ENCODE results near the gene PIK3C3.

The PIK3C3 gene

GRCh38 chr18:42074704-42075103 is 119.7 kb downstream of the PIK3C3 start:
- Histone ChIP-seq H3K27ac (ENCODE audit: low read depth, low read length) (no peak overlapping the region), H3K79me2 (ENCODE audit: insufficient read depth, low read length) (no peaks in the 10 kb centered on the region), H3K9me2 (replicated peaks; ENCODE audit: insufficient read depth, low read length) (no peaks in the 10 kb centered on the region), H3K4me3 (ENCODE audit: insufficient read depth, low read length, poor library complexity, severe bottlenecking) (no peak overlapping the region), H3F3A (ENCODE audit: insufficient read depth) (no peaks in the 10 kb centered on the region), H3K9ac (ENCODE audit: low read length) (no peak overlapping the region), H4K20me1 (ENCODE audit: low read depth, low read length) (no peaks in the 10 kb centered on the region), H3K27me3 (ENCODE audit: low read length) (no peaks in the 10 kb centered on the region), H2AFZ (ENCODE audit: low read depth, low read length, severe bottlenecking) (no peak overlapping the region), H3K36me3 (ENCODE audit: low read length) (peaks cover 8% of the 10 kb centered on the region; the same call in 1 of the 2 replicates), H3K9me3 (ENCODE audit: insufficient read depth, low read length) (no peaks in the 10 kb centered on the region), H3K4me2 (ENCODE audit: low read depth, low read length, poor library complexity, severe bottlenecking) (no peak overlapping the region)
- TF ChIP-seq CTCF (IDR thresholded peaks at IDR 0.05; ENCODE audit: insufficient read depth, low read length, poor library complexity, severe bottlenecking) (no peak), EZH2phosphoT487 (conservative IDR thresholded peaks at IDR 0.05; ENCODE audit: low read length) (no peak)

DNA sequence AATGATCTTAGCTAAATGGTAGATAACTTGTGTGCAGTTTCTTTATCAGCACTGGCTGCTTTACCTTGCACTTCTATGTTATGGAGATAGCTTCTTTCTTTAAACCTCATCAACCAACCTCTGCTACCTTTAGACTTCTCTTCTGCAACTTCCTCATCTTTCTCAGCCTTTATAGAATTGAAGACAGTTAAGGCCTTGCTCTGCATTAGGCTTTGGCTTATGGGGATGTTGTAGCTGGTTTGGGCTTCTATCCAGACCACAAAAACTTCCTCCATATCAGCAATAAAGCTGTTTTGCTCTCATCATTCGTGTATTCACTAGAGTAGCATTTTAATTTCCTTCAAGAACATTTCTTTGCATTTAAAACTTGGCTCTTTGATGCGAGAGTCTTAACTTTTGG is 123.7 kb downstream of the PIK3C3 start:
- H3K9me2 ChIP-seq (replicated peaks; ENCODE audit: insufficient read depth, low read length), result no peaks in the 10 kb centered on the region
- H3K9me3 ChIP-seq (ENCODE audit: insufficient read depth, low read length), result no peaks in the 10 kb centered on the region
- H3K36me3 ChIP-seq (ENCODE audit: low read length), result peaks cover 12% of the 10 kb centered on the region; the same call in 1 of the 2 replicates
- H3K27ac ChIP-seq (ENCODE audit: low read depth, low read length), result no peak overlapping the region
- no peaks in the 10 kb centered on the region for H3K79me2 ChIP-seq (ENCODE audit: insufficient read depth, low read length)
- no peaks in the 10 kb centered on the region for H3K27me3 ChIP-seq (ENCODE audit: low read length)
- no peaks in the 10 kb centered on the region for H3F3A ChIP-seq (ENCODE audit: insufficient read depth)
- no peak overlapping the region for H3K4me3 ChIP-seq (ENCODE audit: insufficient read depth, low read length, poor library complexity, severe bottlenecking)
- H2AFZ ChIP-seq (ENCODE audit: low read depth, low read length, severe bottlenecking), result no peak overlapping the region
- no peaks in the 10 kb centered on the region for H4K20me1 ChIP-seq (ENCODE audit: low read depth, low read length)
- H3K4me2 ChIP-seq (ENCODE audit: low read depth, low read length, poor library complexity, severe bottlenecking), result no peak overlapping the region
- no peak overlapping the region for H3K9ac ChIP-seq (ENCODE audit: low read length)
- TF ChIP-seq EZH2phosphoT487 (conservative IDR thresholded peaks at IDR 0.05; ENCODE audit: low read length), result no peak
- no peak for TF ChIP-seq CTCF (IDR thresholded peaks at IDR 0.05; ENCODE audit: insufficient read depth, low read length, poor library complexity, severe bottlenecking)

GRCh38 chr18:42080340-42080739 is 125.3 kb downstream of the PIK3C3 start:
- TF ChIP-seq EZH2phosphoT487 (conservative IDR thresholded peaks at IDR 0.05; ENCODE audit: low read length) (no peak), CTCF (IDR thresholded peaks at IDR 0.05; ENCODE audit: insufficient read depth, low read length, poor library complexity, severe bottlenecking) (no peak)
- H3K4me2 ChIP-seq (ENCODE audit: low read depth, low read length, poor library complexity, severe bottlenecking), result no peak overlapping the region

More at GRCh38 chr18:42080340-42080739, 125.3 kb downstream of the PIK3C3 start:
- H3K36me3 ChIP-seq (ENCODE audit: low read length), result peaks cover 12% of the 10 kb centered on the region; the same call in 1 of the 2 replicates
- no peak overlapping the region for H3K9ac ChIP-seq (ENCODE audit: low read length)
- H3K79me2 ChIP-seq (ENCODE audit: insufficient read depth, low read length), result no peaks in the 10 kb centered on the region
- no peaks in the 10 kb centered on the region for H3K9me3 ChIP-seq (ENCODE audit: insufficient read depth, low read length)
- no peak overlapping the region for H2AFZ ChIP-seq (ENCODE audit: low read depth, low read length, severe bottlenecking)
- no peaks in the 10 kb centered on the region for H4K20me1 ChIP-seq (ENCODE audit: low read depth, low read length)
- no peaks in the 10 kb centered on the region for H3K27me3 ChIP-seq (ENCODE audit: low read length)
- no peak overlapping the region for H3K27ac ChIP-seq (ENCODE audit: low read depth, low read length)
- no peak overlapping the region for H3K4me3 ChIP-seq (ENCODE audit: insufficient read depth, low read length, poor library complexity, severe bottlenecking)
- H3F3A ChIP-seq (ENCODE audit: insufficient read depth), result no peaks in the 10 kb centered on the region
- no peaks in the 10 kb centered on the region for H3K9me2 ChIP-seq (replicated peaks; ENCODE audit: insufficient read depth, low read length)
